Head of caudate nucleus (tissue), 42 donors: ENCODE data around the gene OPCML.

Experiments
- DNase-seq, 42 donors: peaks; one replicate each; pipeline versions ENCODE4 v3.0.0 to v3.0.0-alpha.2; 2020 to 2021; ENCODE audit warnings: mixed read lengths in 7 of 42
- intact Hi-C: fragments of 100-400 bp; cut with DNase I; formaldehyde crosslinking; loops from one replicate; pipeline ENCODE4 v1.15.0; 2022

Gene OPCML

GRCh38 chr11:132638423-132638822, 893.9 kb downstream of the OPCML start:
- DNase-seq, result no peak
- intact Hi-C loops, result no loop called here

DNA sequence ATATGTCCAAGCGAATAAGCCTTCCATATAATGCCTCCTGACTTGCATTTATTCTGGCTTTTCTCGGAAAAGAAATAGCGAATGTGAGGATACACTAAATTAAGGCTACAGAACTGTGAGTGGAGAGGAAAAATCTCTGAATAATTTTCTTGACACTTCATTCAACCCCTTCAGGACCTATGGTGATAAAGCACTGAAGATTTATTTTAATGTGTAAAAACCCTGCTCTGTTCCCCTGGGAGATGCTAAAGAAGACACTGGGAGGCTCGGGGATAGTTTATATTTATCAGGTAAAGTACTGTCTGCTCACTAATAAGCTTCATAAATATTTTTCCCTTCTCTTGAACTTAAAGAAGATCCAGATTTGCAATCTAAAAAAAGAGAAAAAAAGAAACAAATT, 895.8 kb downstream of the OPCML start:
- DNase-seq, result no peak
- intact Hi-C loops, result no loop called here

- DNase-seq, result peak in 3 of 42 donors; percentile 8 to 52 (median 8)
- intact Hi-C loops, result no loop called here
Measured at GRCh38 chr11:132632641-132633124, 899.6 kb downstream of the OPCML start.

GRCh38 chr11:132631989-132632388, 900.3 kb downstream of the OPCML start:
- intact Hi-C loops, result no loop called here
- DNase-seq, result no peak

GRCh38 chr11:132627981-132628380, 904.3 kb downstream of the OPCML start:
- intact Hi-C loops, result no loop called here
- DNase-seq, result no peak

- intact Hi-C loops, result no loop called here
- no peak for DNase-seq
Measured at GRCh38 chr11:132626446-132626845, 905.9 kb downstream of the OPCML start.

DNA sequence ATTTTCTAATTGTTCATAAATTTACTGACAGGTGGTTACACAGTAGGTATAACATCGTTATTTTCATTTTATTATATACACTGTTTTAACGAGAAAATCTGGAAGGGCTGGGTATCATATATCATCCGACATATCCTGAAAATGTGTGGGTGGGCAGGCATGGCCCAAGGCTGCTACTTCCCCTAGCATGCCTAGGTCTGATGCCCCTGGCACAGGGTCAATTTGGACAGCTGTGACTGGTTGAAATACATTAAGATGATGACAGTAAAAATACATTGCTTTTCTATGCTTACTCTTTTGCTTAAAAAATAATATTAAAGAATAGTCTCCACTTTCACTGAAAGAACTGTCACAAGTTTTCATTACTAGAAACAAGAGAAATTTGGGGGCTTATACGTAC, 908.8 kb downstream of the OPCML start:
- DNase-seq, result no peak
- intact Hi-C loops, result no loop called here

- DNase-seq, result no peak
- intact Hi-C loops, result no loop called here
Measured at GRCh38 chr11:132621976-132622580, 910.2 kb downstream of the OPCML start.

- DNase-seq, result no peak
- intact Hi-C loops, result no loop called here
Measured at GRCh38 chr11:132620423-132620822, 911.9 kb downstream of the OPCML start.

DNA sequence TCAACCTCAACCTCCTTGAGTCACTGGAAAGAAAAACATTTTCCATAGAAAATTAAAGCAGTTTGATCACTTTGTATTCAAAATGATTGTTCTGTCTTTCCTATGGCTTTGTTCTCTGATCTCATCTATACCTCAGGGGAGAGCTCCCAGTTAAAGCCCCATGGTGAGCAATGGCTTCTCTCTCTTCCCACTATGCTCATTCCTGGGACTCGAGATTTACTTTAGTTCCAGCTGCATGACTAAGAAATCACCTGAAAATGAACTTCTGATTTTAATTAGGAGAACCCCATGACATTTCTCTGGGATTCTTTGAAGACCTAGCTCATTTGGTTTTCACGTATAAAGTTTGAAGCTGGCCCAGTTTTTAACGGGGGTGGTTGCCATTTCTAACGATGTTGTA, 921.5 kb downstream of the OPCML start:
- DNase-seq, result no peak
- intact Hi-C loops, result no loop called here

DNA sequence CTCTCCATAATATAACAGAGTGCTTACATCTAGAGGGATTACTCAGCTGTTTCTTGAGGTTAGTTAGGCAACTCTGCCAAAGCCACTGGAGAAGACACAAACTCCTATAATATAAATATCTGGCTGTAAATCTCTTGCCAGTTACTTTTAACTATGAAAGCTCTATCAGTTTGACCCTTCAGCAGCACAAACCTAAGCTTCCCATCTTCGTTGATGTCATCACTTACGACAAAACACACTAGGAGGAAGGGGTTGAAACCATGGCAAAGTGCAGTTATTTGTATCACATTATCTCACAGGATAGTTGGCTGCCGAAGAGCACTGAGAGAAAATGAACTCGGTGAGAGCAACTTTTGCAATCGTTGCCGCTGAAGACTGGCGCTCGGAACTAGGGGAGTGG, 922.1 kb downstream of the OPCML start:
- intact Hi-C loops, result no loop called here
- DNase-seq, result no peak

DNA sequence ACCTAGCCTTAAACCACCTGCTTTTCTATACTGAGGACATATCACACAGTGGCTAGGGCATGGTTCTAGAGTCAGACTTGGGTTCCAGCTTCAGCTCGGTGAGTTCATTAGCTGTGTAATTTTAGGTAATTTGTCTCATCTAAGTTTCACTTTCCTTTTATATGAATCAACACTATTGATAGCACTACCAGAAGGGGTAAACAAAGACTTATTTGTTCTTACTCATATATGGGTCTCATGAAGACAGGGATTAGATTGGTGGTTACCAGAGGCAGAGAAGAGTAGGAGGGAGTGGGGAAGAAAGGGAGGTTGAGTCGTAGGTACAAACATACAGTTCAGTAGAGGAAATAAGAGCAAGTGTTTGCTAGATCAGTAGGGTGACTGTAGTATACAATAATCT, 924.7 kb downstream of the OPCML start:
- intact Hi-C loops, result no loop called here
- DNase-seq, result no peak

DNA sequence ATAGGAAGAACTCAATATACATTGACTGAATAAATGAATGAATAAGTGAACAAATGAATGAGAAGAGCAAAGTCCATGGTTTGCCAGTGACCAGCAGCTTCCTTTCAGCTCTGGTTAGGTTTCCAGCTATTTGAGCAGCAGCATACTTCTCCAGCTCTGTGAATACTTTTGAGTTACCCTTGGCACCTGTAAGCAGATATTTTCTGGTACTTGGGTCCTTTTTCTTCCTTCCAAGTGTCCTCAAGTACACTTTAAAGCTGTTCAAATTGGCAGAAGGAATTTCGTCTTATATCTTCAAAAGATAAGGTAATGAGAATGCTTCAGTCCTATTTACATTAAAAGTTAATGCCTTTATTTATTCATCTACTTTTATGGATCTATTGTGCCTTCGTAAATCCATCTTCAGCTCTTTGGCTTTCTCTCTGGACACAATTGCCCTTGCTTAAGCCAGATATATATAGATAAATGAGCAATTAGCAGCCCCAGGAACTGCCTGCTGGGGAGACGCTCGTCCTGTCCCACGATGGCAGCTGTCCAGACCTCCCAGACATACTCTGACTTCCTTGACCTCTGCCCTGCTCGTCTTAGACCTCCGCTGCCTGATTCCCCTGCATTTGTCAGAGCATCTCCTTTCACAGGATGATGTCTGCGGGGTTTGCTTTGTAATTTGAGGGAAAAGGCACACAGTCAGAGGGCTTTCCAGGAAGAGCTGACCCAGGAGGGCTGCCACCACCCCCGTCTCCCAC, 926.3 kb downstream of the OPCML start:
- intact Hi-C loops, result no loop called here
- no peak for DNase-seq

- no peak for DNase-seq
- intact Hi-C loops, result no loop called here
Measured at GRCh38 chr11:132604431-132604830, 927.9 kb downstream of the OPCML start.

DNA sequence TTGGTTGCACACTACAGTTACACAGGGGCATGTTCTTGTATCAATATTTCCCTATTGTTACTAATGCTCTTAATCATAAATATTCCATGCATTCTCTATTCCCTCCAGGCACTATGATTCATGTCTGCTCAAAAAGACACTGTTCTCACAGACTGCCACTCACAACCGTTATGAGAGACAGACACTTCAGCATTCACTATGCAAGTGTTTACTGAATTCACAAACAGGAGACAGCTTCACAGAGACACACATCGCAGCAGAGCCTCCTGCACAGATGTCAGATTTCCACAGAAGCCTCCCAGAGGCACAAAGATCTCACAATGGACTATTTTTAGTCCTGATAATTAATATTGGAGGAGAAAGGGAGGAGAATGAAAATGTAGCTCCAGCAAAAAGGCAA, 930.4 kb downstream of the OPCML start:
- intact Hi-C loops, result no loop called here
- DNase-seq, result peak in 8 of 42 donors; percentile 8 to 45 (median 18)

DNA sequence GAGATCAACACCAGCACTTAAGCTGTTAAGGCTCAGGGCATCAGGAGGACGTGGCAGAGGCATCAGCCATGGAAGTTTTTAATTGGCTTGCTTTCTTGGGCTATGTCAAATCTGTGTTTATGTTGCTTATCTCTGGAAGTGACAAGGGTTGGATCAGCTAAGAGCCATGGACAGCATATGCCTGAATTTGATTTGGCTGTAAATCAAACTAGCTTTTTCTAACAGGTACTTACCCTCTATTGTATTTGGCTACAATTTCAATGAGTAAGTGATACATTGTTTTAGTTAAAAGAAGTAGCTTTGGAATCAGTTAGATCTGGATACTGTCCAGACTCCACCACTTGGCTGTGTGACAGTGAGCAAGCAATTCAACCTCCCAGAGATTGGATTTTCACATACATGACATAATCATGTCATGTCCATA, 936.6 kb downstream of the OPCML start:
- no peak for DNase-seq
- intact Hi-C loops, result no loop called here

DNA sequence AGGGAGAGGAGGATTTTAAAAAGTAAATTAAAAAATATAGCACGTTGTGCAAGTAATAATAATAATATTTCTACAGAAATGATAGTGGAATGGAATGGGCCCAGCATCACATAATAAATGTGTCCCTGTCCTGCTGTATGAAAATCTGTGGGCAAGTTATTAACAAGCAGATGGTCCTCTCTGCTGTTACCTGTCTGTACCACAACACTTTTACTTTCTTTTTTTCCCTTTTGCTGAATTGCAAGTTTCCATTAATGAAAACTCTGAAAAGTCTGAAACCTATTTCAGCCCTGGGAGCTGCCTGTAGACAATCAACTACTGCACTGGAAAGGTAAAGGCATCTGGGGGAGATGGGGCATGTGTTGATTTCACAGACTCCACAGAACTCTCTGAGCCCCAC, 937.1 kb downstream of the OPCML start:
- intact Hi-C loops, result no loop called here
- no peak for DNase-seq

GRCh38 chr11:132590986-132591385, 941.3 kb downstream of the OPCML start:
- intact Hi-C loops, result no loop called here
- no peak for DNase-seq

DNA sequence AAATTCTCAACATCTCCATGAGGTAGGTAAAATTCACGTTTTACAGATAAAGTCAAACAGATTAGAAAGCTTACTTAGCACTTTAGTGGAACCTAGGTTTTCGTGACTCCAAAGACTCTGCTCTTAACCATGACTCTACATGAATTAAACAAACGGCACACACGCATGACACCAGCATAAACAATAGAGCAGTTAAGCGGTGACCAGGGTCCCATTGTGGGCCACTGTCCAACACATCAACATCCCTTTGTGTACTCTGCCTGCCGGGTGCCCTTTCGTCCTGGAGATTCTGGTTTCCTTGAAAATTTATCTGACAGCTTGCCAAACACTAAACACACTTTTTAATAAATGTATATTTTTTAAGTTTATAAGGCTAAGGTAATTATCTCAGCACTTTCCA, 941.7 kb downstream of the OPCML start:
- DNase-seq, result no peak
- intact Hi-C loops, result no loop called here

DNA sequence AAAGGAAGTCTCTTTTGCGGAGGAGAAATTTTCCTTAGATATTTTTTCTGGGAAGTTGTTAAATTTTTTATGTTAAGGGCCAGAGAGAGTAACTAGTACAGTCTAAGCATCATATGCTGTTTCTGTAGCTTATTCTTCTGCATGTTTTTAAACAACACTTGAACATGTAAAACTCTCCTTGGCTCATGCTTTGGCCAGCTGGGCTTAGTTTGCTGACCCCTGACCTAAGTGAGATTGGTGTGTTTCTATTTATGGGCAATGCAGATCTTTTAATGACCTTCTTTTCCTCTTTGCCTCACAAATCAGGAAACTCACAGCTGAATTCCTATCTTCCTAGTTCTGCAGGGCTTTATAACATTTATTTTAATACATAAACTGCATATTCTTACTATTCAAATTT, 942.5 kb downstream of the OPCML start:
- intact Hi-C loops, result no loop called here
- no peak for DNase-seq

DNA sequence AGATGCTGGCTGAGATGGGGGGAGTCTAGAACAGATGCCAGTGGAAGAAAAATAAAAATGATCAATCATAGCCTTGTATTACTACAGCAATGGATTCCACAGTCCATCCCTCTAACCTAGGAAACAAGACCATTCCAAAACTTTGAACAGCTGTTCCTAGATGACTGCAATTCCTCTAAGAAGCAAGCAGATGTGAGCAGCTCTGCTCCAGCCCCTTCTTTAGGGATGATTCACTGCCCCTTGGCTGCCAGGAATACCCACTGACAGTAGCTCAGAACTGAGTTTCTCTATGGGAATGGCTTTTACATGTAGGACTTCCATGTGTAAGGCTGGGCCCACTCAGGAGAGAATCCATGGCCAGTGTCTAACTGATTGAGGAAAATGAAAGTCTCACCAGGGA, 943.9 kb downstream of the OPCML start:
- intact Hi-C loops, result no loop called here
- DNase-seq, result no peak
